HepG2 (cell line): ENCODE results near the gene NEU1. TPM values are rescaled to one million over a fixed set of nuclear protein-coding genes. Genes with fewer than 3 reads are reported as not detected.

ENCODE experiments used
- CENPX ChIP-seq: sonication (generic); formaldehyde crosslinking; IDR thresholded peaks from 2 replicates; pipeline ENCODE4 v1.9.0; 2021; ENCODE audit warnings: mild to moderate bottlenecking, missing genetic modification reagents, moderate library complexity
- CREB3 ChIP-seq: sonication (generic); formaldehyde crosslinking; IDR thresholded peaks from 2 replicates; pipeline ENCODE4 v1.5.0; 2020; ENCODE audit warnings: missing genetic modification reagents
- CSRNP1 ChIP-seq: sonication (generic); formaldehyde crosslinking; IDR thresholded peaks from 2 replicates; pipeline ENCODE4 v1.8.1; 2023; ENCODE audit warnings: mild to moderate bottlenecking, missing genetic modification reagents
- DNMT1 ChIP-seq: sonication (generic); formaldehyde crosslinking; IDR thresholded peaks from 2 replicates; pipeline ENCODE4 v1.5.1; 2020; ENCODE audit warnings: mild to moderate bottlenecking, missing genetic modification reagents
- DPF2 ChIP-seq: sonication (generic); formaldehyde crosslinking; IDR thresholded peaks from 2 replicates; pipeline ENCODE4 v1.4.0; 2020; ENCODE audit warnings: mild to moderate bottlenecking, low read depth, missing genetic modification reagents, borderline replicate concordance
- GLMP ChIP-seq: sonication (generic); formaldehyde crosslinking; IDR thresholded peaks from 2 replicates; pipeline ENCODE4 v1.9.0; 2021; ENCODE audit warnings: missing genetic modification reagents, mild to moderate bottlenecking, borderline replicate concordance
- NPAS2 ChIP-seq: sonication (generic); formaldehyde crosslinking; IDR thresholded peaks from 2 replicates; pipeline ENCODE4 v1.8.0; 2022; ENCODE audit warnings: mild to moderate bottlenecking, missing genetic modification reagents, borderline replicate concordance
- NR1H2 ChIP-seq: sonication (generic); formaldehyde crosslinking; IDR thresholded peaks from 2 replicates; pipeline ENCODE4 v1.8.1; 2022; ENCODE audit warnings: low read depth, missing genetic modification reagents, borderline replicate concordance
- SCMH1 ChIP-seq: sonication (generic); formaldehyde crosslinking; IDR thresholded peaks from 2 replicates; pipeline ENCODE4 v1.9.0; 2021; ENCODE audit warnings: missing genetic modification reagents, mild to moderate bottlenecking, borderline replicate concordance
- TGIF2 ChIP-seq: IDR thresholded peaks from 2 replicates; pipeline ENCODE4 v1.6.1; 2016; ENCODE audit warnings: control low read depth, missing compliant biosample characterization
- U2AF1 ChIP-seq: fragments of 200-400 bp; formaldehyde crosslinking; optimal IDR thresholded peaks from 2 replicates; pipeline ENCODE3; 2017; ENCODE audit warnings: mild to moderate bottlenecking, low read depth, low read length
- ZBTB1 ChIP-seq: sonication (generic); formaldehyde crosslinking; IDR thresholded peaks from 2 replicates; pipeline ENCODE4 v1.4.0; 2020; ENCODE audit warnings: missing genetic modification reagents, borderline replicate concordance
- ZEB1 ChIP-seq: IDR thresholded peaks from 2 replicates; pipeline ENCODE4 v1.6.1; 2012; ENCODE audit warnings: mild to moderate bottlenecking, low read depth, inconsistent platforms; ENCODE audit not compliant: insufficient replicate concordance
- ZFP36 ChIP-seq: fragments of 150-350 bp; IDR thresholded peaks from 2 replicates; pipeline ENCODE4 v1.6.1; 2018; ENCODE audit warnings: borderline replicate concordance, low read length, low read depth; ENCODE audit not compliant: partially characterized antibody
- ZNF136 ChIP-seq: sonication (generic); formaldehyde crosslinking; IDR thresholded peaks from 2 replicates; pipeline ENCODE4 v1.8.1; 2022; ENCODE audit warnings: low read depth, mild to moderate bottlenecking, moderate library complexity, missing genetic modification reagents
- ZNF275 ChIP-seq: sonication (generic); formaldehyde crosslinking; IDR thresholded peaks from 2 replicates; pipeline ENCODE4 v1.8.0; 2022; ENCODE audit warnings: missing genetic modification reagents, mild to moderate bottlenecking, inconsistent platforms, borderline replicate concordance
- ZNF362 ChIP-seq: sonication (generic); formaldehyde crosslinking; IDR thresholded peaks from 2 replicates; pipeline ENCODE4 v1.4.0; 2020; ENCODE audit warnings: missing genetic modification reagents, mild to moderate bottlenecking, borderline replicate concordance
- ZNF510 ChIP-seq: sonication (generic); formaldehyde crosslinking; IDR thresholded peaks from 2 replicates; pipeline ENCODE4 v1.4.0; 2020; ENCODE audit warnings: low read depth, mild to moderate bottlenecking, missing genetic modification reagents
- ZSCAN21 ChIP-seq: sonication (generic); formaldehyde crosslinking; IDR thresholded peaks from 2 replicates; pipeline ENCODE4 v1.8.0; 2022; ENCODE audit warnings: mild to moderate bottlenecking, missing genetic modification reagents, moderate library complexity, borderline replicate concordance
- ZSCAN29 ChIP-seq: sonication (generic); formaldehyde crosslinking; conservative IDR thresholded peaks from 2 replicates; pipeline ENCODE4 v1.4.0; 2020; ENCODE audit warnings: mild to moderate bottlenecking, missing genetic modification reagents
- polyA plus RNA-seq, 8 experiments: library from polyadenylated mRNA; depleted of rRNA in 3 of 8; stranded (reverse) in 7 of 8; unstranded in 1 of 8; fragments of >200 nt; fragmentation: Illumina TruSeq in 4 of 8; extraction: Trizol in 4 of 8; gene quantifications; 2 replicates each; pipeline versions ENCODE4 v1.2.1 to v1.2.3, GENCODE V29; 2011 to 2016; ENCODE audit warnings: low read depth in 4 of 8, missing spikeins in 1 of 8, mixed read lengths in 1 of 8; ENCODE audit not compliant: insufficient read depth in 1 of 8
- total RNA-seq, 5 experiments: library from RNA; depleted of rRNA; stranded (reverse); fragments of >200 nt; fragmentation: Illumina TruSeq; extraction: Trizol; gene quantifications; 2 replicates each; pipeline ENCODE4 v1.2.3, GENCODE V29; 2016; ENCODE audit warnings: low read depth in 1 of 5

Gene NEU1
- total and polyA plus RNA-seq, 2 of the 13 experiments (the other 11 are each of a cell fraction or from before 2014, with no cell fraction given), result 215 to 297 TPM

GRCh38 chr6:31827286-31828079 lies 35.1 kb downstream of the NEU1 start, which contains the start of gene HSPA1B (continued):
- TF ChIP-seq ZFP36, result no peak
- TF ChIP-seq TGIF2 (CRISPR knock-in tag), result no peak
- TF ChIP-seq NR1H2, result no peak
- TF ChIP-seq ZSCAN29 (CRISPR knock-in tag), result no peak
- no peak for TF ChIP-seq CENPX (CRISPR knock-in tag)
- TF ChIP-seq ZNF510 (CRISPR knock-in tag), result no peak
- TF ChIP-seq ZNF362, result 0 out of 2 replicates have a peak, but pooled peaks have one; percentile 40
- no peak for TF ChIP-seq ZBTB1 (CRISPR knock-in tag)
- TF ChIP-seq NPAS2 (CRISPR knock-in tag), result no peak
- peak; percentile 88 for TF ChIP-seq U2AF1
- TF ChIP-seq ZEB1, result no peak
- TF ChIP-seq DPF2 (CRISPR knock-in tag), result no peak
- peak; percentile 79 for TF ChIP-seq CSRNP1
- TF ChIP-seq GLMP (CRISPR knock-in tag), result no peak
- 0 out of 2 replicates have a peak, but pooled peaks have one; percentile 83 for TF ChIP-seq ZNF136 (CRISPR knock-in tag)
- peak; percentile 58; the same call in 1 of the 2 replicates for TF ChIP-seq ZNF275 (CRISPR knock-in tag)
- no peak for TF ChIP-seq DNMT1 (CRISPR knock-in tag)
- TF ChIP-seq ZSCAN21 (CRISPR knock-in tag), result peak; percentile 85; the same call in 1 of the 2 replicates
- no peak for TF ChIP-seq SCMH1 (CRISPR knock-in tag)
- no peak for TF ChIP-seq CREB3
